AG09309 (cell line): ENCODE data around the gene FRMD4A.

ENCODE experiments used
- DNase-seq: peaks from one replicate; pipeline ENCODE4 v3.0.0-alpha.2; 2010; ENCODE audit warnings: low read depth
- H3K4me3 ChIP-seq: 2 replicates; pipeline ENCODE4 v1.5.1; 2011; ENCODE audit warnings: mild to moderate bottlenecking, low read depth, low read length, moderate library complexity; ENCODE audit not compliant: control insufficient read depth
- CTCF ChIP-seq: IDR thresholded peaks from 2 replicates; pipeline ENCODE4 v1.5.1; 2011; ENCODE audit warnings: mild to moderate bottlenecking, low read depth, low read length, inconsistent platforms; ENCODE audit not compliant: insufficient read depth, control insufficient read depth; ENCODE audit errors: missing control alignments

The FRMD4A gene

GRCh38 chr10:13743101-13743693 lies 587.5 kb downstream of the FRMD4A start:
- H3K4me3 ChIP-seq: no peak overlapping the region
- no peak for DNase-seq
- no peak for TF ChIP-seq CTCF

- no peak overlapping the region for H3K4me3 ChIP-seq
- DNase-seq: no peak
- no peak for TF ChIP-seq CTCF
Measured at GRCh38 chr10:13741438-13741837, 589.3 kb downstream of the FRMD4A start.

- no peak overlapping the region for H3K4me3 ChIP-seq
- no peak for TF ChIP-seq CTCF
- no peak for DNase-seq
Measured at GRCh38 chr10:13740461-13740860, 590.3 kb downstream of the FRMD4A start.

GRCh38 chr10:13739183-13739582 lies 591.5 kb downstream of the FRMD4A start:
- DNase-seq: no peak
- TF ChIP-seq CTCF: no peak
- no peak overlapping the region for H3K4me3 ChIP-seq

GRCh38 chr10:13736506-13736905 lies 594.2 kb downstream of the FRMD4A start:
- H3K4me3 ChIP-seq: no peak overlapping the region
- no peak for DNase-seq
- TF ChIP-seq CTCF: no peak

- TF ChIP-seq CTCF: no peak
- DNase-seq: no peak
- no peak overlapping the region for H3K4me3 ChIP-seq
Measured at GRCh38 chr10:13734151-13734550, 596.6 kb downstream of the FRMD4A start.

- no peak for DNase-seq
- H3K4me3 ChIP-seq: no peak overlapping the region
- no peak for TF ChIP-seq CTCF
Measured at GRCh38 chr10:13733071-13733470, 597.7 kb downstream of the FRMD4A start.
